ENCODE data around the gene PTX3.

Gene PTX3

DNA sequence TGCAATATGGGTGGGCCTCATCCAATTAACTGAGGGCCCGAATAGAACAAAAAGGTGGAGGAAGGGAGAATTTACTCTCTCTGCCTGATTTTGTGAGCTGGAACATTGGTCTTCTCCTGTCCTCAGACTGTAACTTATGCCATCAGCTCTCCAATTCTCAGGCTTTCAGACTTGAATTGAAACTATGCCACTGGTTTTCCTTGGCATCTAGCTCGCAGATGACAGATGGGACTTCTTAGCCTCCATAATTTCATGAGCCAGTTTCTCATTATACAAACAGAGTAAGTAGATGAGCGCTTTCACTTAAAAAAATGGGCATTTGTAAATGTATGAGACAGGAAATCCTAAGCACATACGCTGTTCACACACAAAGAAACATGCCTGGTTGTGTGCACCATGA, 8.7 kb upstream of the PTX3 start:
- DNase-seq: no peak

DNA sequence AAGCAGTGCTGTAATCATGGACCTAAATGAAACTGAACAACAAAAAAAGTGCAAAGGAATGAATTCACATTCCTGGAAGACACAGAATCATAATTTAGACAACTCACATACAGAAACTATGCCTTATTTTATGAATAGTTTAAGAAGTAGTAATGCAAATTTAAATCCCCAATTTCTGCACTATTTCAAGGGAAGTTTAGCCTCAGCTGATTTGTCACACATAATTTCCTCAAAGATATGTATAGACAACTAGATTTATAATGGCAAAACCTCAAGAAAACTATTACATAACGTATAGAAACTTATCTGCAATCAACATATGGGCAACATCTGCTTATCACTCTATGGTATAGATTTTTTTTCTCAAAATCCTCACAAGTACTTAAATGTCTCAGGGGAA, 7.8 kb upstream of the PTX3 start:
- DNase-seq: no peak

DNA sequence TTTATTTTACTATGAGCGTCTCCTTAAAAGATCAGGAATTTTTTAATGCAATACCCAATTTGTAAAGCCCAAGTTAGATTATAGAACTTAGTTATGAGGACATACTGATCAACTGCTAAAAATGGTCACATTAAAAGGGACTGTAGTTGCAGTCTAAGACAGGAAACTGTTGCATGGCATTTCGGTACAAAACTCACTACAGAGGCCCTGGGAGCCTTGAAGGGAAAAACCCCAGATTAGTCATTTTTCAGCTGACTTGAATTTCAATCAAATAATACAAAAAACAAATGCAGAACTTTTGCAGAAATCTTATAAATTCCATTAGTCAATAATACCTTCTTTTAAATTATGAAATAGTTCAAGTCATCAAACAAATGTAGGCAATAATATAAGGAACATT, 6.9 kb upstream of the PTX3 start:
- no peak for DNase-seq

DNA sequence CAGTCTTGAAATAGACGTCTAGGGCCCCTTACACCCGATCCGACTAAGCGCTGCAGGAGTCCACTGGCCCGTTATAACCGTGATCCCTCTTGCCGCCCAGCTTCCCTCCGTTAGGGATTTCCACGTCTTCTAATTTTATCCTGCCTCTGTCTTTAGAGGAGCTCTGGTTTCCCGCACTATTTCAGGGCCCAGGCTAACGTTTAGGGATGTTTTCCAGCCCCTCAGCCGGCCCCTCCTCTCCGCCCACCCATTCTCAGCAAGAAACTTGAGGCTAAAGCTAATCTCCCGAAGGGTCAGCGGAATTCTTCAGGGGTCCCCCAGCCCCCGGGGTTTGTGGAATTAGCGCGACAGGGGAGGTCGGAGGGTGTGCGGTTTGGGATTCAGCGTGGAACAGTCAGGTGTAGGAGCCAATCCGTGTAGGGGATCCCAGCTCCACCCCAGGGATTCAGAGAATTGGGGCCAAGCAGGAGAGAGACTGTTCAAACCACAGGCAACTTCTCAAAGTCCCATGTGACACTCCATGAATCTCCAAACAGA, 1.6 kb downstream of the PTX3 start:
- DNase-seq: no peak

DNA sequence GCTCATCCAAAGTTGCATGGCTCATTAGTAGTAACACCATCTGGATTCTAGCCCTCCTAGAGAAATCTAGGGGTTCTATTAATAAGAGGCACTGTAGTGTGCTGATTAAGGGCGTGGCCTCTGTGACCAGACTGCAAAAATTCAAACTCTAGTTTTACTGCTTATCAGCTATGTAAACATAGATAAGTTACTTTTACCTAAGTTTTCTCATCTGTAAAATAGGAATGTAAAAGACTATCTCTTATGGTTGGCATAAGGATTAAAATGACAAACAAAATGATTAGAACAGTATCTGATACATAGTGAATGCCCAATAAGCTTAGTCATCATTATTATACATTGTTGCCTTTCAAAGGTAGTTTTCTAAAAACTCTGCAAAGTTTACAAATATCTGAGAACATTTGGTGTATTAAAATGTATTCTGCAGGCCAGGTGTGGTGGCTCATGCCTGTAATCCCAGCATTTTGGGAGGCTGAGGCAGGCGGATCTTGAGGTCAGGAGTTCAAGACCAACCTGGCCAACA, 4.5 kb downstream of the PTX3 start:
- no peak for DNase-seq

DNA sequence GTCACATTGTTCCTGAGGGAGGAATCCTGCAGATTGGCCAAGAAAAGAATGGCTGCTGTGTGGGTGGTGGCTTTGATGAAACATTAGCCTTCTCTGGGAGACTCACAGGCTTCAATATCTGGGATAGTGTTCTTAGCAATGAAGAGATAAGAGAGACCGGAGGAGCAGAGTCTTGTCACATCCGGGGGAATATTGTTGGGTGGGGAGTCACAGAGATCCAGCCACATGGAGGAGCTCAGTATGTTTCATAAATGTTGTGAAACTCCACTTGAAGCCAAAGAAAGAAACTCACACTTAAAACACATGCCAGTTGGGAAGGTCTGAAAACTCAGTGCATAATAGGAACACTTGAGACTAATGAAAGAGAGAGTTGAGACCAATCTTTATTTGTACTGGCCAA, 6.1 kb downstream of the PTX3 start:
- no peak for DNase-seq

DNA sequence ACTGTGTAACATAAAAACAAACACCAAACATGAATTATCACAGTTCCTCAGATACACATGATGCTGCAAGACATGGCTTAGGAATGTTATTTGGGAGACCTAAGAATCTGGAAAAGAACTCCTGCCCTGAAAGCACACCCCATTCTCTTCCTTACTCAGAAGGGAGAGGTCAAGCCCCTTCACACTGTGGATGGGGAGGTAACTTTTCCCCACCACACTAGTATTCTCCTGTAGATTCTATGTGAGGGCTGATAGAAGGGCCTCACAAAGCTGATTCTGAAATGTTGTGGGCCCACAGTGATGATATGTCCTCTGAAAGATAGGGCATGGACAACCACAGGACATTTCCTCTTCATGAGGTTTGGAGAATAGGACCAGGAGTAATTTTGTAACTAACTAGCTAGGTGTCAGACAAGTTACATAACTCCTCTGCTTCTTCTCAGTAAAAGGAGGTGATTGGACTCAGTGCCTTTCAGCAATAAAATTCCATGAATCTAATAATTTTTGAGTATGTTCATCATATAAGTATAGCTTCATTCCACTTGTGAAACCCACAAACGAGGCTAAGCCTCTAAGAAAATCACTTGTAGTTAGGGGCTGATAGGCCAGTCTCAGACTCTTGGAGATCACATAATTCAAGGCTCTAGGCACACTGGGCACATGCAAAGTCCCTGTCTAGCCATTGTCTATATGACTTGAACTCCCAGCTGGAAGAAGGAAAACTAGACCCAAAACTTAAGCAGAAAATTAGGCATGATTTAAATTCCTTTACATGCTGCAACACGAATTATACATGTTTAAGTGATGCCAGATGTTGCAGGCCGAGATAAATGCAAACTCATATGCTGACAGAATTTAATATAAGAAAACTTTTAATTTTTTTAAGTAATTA, 7.5 kb downstream of the PTX3 start:
- DNase-seq: no peak

DNA sequence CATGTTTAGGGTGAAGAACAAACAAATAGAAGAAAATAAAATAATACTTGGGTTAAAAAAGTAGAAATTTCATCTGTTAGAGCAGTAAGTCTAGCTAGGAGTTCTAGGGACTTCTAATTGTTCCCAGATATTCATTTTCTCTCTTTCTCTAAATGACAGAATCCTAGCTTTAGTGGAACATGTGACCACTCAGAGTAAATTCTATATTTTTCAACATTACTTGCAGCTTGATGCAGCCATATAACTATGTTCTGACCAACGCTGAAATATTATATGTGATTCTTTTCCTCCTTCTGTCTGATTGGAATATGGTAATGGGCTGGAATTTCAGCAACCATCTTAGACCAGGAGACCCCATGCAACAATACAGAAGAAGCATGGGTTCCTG, 8.1 kb downstream of the PTX3 start:
- DNase-seq: no peak

DNA sequence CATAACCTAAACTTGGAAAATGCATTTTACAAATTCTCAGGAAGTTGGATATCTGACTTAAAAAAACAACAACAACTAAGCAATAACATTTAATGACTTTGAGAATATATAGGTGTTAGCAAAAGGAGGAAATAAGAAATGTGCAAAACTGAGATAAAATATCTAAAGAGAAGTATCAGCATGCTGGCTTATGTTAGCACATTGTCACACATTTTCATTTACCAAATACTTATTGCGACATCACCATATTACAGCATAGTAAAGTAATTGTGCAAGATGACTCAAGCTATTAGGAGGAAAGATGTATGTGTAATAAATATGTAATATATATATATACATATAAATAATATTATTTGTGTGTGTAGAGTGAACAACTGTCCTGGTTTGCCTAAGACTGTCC, 9.2 kb downstream of the PTX3 start:
- no peak for DNase-seq

DNA sequence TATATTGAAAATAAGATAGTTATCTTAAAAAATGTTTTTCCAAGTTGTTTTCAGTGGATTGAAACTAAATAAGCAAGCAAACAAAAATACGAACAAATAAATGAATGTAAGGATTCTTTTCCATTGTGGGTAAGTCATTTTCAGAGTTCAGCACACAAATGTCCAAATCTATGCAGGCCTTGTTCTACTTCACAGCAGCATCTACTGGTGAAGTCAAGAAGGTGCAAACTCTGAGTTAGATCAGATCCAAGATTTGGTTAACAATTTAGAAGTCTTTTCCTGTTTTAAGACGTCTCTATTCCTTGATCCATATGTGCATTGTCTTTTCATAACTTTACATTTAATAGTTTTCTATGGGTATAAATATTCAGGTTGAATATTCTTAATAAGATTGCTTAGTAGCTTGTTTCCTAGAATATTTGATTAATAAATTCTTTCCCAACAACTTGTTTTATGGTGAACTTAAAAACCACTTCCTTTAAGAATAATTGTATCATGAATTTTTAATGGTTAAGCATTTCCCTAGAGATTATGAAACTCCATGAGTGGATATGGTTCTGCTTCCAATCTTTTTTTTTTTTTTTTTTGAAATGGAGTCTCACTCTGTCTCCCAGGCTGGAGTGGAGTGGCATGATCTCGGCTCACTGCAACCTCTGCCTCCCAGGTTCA, 10.5 kb downstream of the PTX3 start:
- no peak for DNase-seq

DNA sequence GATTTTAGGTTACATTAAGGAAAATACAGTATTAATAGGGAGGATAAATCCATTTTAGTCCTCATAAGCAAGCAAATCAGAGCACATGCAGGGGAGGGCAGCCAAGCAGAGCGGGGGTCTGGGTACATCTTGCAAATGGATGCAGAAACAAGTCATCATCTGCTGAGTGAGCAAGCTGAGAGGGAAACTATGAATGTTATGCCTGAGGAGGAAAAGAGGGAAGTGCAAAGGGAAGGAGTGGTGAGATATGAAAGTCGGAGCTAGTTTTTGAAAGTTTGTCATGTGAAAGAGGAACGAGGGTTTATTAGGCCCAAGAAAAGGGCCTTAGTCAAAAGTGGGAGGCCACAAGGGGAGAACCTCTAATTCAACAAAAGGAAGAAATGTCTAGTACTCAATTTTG, 15.4 kb downstream of the PTX3 start:
- no peak for DNase-seq

DNA sequence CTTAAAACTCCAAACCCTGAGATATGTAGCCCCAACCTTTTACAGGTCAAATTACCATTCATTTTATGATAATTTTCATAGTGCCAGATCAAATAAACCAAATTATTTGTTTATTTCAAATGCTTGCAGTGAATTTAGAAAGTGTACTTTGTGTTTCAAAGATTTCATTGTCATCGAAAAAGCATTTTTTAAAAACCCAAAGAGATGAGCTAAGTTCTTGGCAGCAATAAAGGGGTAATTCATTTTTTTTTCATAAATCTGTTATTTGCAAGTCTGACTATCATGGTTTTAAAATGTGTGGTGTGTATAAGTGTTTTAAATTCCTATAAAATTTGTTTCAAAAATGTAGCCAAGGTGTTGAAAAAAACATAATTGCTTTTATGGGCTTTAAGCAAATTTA, 17.2 kb downstream of the PTX3 start:
- no peak for DNase-seq

DNA sequence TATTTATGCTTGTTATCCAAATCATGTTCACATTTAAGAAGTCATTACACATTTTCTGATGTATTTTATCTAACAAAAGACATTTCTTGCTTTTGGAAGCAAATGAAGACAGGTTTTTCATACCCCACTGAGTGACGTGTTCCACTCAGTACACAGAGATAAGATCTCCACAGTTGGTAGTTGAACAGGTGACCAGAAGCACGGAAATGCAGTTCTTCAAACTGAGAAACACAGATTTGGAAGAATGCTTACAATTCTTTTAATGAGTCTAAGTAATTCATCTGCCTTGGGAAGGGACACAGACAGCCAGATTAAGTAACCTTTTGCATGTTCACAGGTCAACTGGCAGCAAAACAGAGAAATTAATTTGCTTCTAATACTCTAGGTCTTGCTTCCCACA, 23.1 kb downstream of the PTX3 start:
- no peak for DNase-seq

DNA sequence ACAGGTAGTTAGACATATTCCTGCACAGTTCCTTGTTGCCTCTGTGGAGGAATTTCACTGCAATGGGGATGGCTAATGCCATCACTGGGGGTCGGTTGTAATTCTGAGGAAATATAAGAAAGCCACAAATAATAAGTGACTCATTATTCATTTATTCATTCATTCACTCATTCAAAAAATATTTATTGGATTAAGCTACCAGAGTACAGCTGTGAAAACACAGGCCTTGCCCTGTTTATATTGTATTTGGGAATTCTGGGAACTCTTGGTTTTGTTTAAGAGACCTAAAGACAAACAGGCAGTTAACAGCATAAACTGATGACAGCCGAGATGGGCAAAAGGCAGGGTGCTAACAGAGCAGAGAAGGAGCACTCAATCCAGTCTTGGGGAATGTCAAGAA, 23.6 kb downstream of the PTX3 start:
- no peak for DNase-seq

DNA sequence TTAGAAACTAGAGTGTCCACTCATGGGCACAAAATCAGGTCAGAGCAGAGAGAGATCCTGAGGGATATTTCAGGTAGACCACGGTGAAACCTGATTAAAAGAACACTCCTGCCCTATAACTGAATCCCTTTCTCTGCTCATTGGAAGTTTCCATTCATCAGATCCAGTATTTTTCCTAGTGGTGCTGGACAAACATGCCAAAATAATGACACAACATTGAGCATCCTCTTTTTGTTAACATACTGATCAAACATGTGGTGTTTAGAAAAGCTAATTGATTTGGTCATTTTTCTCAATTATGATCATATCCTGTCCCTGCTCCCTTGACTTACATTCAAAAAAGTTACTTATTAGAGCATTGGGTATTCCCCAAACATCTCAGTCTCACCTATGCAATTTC, 27.2 kb downstream of the PTX3 start:
- no peak for DNase-seq

DNA sequence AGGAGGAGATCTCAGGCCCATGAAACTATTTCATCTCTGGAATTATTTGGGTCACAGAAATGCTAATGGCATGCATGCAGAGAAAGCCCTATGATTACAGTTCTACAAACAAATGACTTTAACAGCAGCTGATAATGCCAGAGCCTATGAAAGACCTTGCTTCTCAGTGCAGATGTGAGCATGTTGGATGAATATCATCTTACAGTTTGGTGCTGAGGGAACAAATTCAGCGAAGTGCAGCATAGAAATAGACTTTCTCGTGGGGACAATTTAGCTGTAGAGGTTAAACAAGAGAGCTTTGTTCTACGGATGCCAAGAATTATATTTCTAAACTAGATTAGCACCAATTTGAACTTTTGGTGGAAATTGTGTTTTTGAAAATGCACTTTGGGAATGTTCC, 27.7 kb downstream of the PTX3 start:
- no peak for DNase-seq

DNA sequence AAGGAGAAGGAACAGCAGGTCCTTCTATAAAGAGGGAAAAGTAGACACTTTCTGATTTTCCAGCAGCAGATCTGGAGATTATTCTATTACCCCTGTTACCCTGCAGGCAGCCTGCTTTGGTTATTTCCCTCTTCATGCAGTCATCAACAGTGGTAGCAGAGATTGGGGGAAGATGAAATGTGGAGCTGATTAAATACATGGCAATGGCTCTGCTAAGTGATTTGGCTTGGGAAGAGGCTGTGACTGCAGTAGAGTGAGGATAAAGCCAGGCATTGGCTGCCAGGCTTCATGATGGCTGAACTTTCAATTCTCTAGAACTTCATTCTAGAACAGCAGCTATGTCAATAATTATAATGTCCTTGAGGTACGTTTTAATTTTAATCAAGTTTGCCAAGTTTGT, 29.1 kb downstream of the PTX3 start:
- DNase-seq: no peak

DNA sequence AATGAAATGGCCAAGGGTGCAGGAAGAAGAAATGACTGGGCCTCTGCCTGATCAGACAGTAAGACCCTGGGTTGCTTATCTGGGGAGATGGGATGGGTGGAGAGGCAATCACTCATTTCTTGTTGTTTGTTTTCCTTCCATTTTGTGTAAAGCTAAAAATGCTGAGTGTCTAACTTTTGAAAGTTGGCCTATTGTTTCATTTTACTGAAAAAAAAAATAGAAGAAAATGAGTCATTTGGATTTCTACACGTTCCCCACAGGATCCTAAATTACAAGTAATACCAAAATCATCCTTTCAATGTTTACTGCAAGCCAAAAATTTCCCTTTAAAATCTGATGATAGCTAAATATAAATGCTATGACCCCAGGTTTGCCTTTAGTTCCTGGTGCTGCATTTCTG, 30.6 kb downstream of the PTX3 start:
- no peak for DNase-seq

DNA sequence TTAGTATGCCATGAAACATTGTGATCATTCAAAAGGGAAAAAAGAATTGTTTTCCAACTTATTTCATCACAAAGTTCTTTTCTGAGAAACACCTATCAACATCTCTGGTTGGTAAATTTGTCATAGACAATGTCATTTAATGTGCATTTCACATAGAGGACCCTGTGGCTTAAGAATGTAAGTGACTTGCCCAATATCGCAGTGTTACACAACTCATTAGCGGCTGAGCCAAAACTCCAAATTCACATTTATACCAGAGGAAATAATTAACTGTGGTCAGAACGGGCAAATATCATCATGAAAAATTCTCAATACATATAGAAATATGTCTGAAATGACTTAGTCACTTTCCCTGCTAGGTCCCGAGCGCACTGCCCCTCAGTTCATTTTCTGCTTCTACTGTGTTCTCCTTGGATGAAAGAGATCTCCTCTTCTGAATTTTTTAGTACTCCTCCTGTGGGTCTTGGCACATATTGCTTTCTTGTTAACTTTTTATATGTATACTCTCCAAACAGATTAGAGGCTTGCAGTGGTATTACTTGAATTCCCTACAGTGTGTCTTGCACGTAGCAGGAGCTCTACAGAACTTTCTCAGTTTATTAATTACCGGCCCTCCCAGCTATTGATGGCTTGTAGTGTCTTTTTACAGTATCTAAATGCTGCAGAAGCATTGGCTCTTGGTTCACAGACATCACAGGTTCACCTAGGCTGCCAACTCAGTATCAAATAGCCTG, 33.1 kb downstream of the PTX3 start:
- DNase-seq: no peak

DNA sequence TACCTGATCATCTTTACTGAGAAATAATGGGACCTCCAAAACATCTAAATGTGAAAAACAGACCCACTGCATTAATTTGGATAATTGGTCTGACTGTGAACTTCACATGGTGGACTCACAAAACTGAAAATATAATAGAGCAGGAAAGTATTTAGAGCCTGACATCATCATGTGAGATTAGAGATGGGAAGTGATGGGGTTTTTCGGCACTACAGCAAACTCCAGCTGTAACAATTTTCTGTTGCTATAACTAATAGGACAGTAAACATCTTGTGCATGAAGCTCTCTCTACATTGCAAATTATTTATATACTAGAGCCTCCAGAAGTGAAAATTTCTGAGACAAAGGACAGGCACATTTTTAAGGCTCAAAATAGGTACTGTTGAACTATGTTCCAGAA, 34.4 kb downstream of the PTX3 start:
- DNase-seq: no peak

DNA sequence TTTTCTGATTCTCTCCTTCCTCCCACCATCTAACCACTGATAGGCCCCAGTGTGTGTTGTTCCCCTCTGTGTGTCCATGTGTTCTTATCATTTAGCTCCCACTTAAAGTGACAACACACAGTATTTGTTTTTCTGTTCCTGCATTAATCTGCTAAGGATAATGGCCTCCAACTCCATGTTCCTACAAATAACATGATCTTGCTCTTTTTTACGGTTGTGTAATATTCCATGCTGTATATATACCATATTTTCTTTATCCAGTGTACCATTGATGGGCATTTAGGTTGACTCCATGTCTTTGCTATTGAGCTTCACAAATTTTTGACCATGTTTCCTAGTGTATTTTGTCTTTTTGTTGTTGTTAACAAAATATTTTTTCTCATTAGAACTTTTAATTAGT, 36.0 kb downstream of the PTX3 start:
- no peak for DNase-seq

DNA sequence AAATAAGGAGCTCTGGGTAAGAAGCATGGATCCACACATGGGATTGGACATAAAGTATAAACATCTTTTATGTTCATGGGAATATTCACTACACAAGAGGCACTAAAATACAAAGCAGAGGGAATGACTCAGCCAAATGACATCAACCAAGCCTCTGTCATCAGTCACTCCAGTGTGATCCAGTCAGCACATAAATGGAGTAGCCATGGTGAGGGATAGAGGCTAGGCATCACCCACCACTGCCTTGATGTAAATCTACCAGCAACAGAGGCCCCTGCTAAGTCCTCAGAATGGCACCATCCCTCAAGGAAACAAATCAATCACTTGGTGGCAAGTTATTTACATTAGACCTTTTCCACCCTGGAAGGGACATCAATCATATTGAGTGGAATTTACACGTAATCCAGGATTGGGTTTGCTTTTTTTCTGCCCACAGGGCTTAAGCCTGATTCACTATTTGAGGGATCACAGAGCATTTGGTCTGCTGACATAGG, 39.3 kb downstream of the PTX3 start:
- no peak for DNase-seq

DNA sequence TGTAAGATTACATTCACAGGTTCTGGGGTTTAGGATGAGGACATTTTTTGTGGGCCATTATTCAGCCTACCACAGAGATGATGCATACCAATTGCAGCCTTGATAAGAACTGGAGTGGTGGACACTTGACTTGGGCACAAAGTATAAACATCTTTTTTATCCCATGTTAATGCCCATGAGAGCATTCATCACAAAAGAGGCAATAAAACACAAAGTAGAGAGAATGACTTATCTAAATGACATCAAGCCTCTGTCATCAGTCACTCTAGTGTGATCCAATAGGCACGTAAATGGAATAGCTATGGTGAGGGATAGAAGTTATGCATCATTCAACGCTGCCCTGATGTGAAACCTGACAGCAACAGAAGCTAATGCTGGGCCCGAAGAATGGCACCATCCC, 40.8 kb downstream of the PTX3 start:
- no peak for DNase-seq
